ENCODE data around the gene ARHGAP26. TPM values are rescaled to one million over a fixed set of nuclear protein-coding genes. Genes with fewer than 3 reads are reported as not detected.

ARHGAP26 gene
- total RNA-seq, 4 donors from 2014 or later, result 11.0 to 23.3 (median 14.3) TPM

- WGBS, 2 donors, result 52 to 69% methylated on average over 4 of the region's 4 CpGs
- no peak for TF ChIP-seq POLR2A (IDR thresholded peaks at IDR 0.05)
- no peak for TF ChIP-seq CTCF (IDR thresholded peaks at IDR 0.05)
- peak in 1 of 2 donors; percentile 45 for DNase-seq (ENCODE audit: low spot score in 2 of 2)
- H3K4me3 ChIP-seq (ENCODE audit: low read depth, poor library complexity, severe bottlenecking), result no peak overlapping the region
- intact Hi-C loops (cut with DNase I; ENCODE audit: low total_unique reads), result no loop called here
Measured at GRCh38 chr5:142862594-142862993, 92.4 kb downstream of the ARHGAP26 start.

- TF ChIP-seq POLR2A (IDR thresholded peaks at IDR 0.05) (no peak), CTCF (IDR thresholded peaks at IDR 0.05) (no peak)
- 77 to 78% methylated on average over 5 of the region's 5 CpGs for WGBS, 2 donors
- intact Hi-C loops (cut with DNase I; ENCODE audit: low total_unique reads), result no loop called here
- DNase-seq (ENCODE audit: low spot score in 2 of 2), result peak in 1 of 2 donors; percentile 36
- H3K4me3 ChIP-seq (ENCODE audit: low read depth, poor library complexity, severe bottlenecking), result no peak overlapping the region
Measured at GRCh38 chr5:142863856-142864255, 93.7 kb downstream of the ARHGAP26 start.

- TF ChIP-seq POLR2A (IDR thresholded peaks at IDR 0.05) (no peak), CTCF (IDR thresholded peaks at IDR 0.05) (no peak)
- 84 to 91% methylated on average over 13 of the region's 13 CpGs for WGBS, 2 donors
- intact Hi-C loops (cut with DNase I; ENCODE audit: low total_unique reads), result no loop called here
- DNase-seq (ENCODE audit: low spot score in 2 of 2), result no peak
- no peak overlapping the region for H3K4me3 ChIP-seq (ENCODE audit: low read depth, poor library complexity, severe bottlenecking)
Measured at GRCh38 chr5:142864290-142865260, 94.4 kb downstream of the ARHGAP26 start.

- no peak for DNase-seq (ENCODE audit: low spot score in 2 of 2)
- no peak overlapping the region for H3K4me3 ChIP-seq (ENCODE audit: low read depth, poor library complexity, severe bottlenecking)
- TF ChIP-seq POLR2A (IDR thresholded peaks at IDR 0.05) (no peak), CTCF (IDR thresholded peaks at IDR 0.05) (no peak)
- WGBS, 2 donors, result 89 to 90% methylated on average over 4 of the region's 4 CpGs
- intact Hi-C loops (cut with DNase I; ENCODE audit: low total_unique reads), result no loop called here
Measured at GRCh38 chr5:142865631-142866030, 95.5 kb downstream of the ARHGAP26 start.

GRCh38 chr5:142866563-142867275 lies 96.5 kb downstream of the ARHGAP26 start:
- no peak for DNase-seq (ENCODE audit: low spot score in 2 of 2)
- H3K4me3 ChIP-seq (ENCODE audit: low read depth, poor library complexity, severe bottlenecking), result no peak overlapping the region
- no peak for TF ChIP-seq POLR2A (IDR thresholded peaks at IDR 0.05)
- TF ChIP-seq CTCF (IDR thresholded peaks at IDR 0.05), result peak in 1 of 3 donors; percentile 34
- intact Hi-C loops (cut with DNase I; ENCODE audit: low total_unique reads), result no loop called here
- WGBS, 2 donors, result 52 to 54% methylated on average over 10 of the region's 10 CpGs

Measured in lower leg skin (tissue), 4 donors.